NCI-H1436 treated with DMSO at 0.1 percent for 48 hours (cell line): ENCODE results near the gene TPK1.
"Not testable (repeated sequence)": the region's sequence is repeated elsewhere in the genome, so short reads cannot be mapped to it uniquely, and the experiment has no call there.

Experiments
- DNase-seq: peaks from one replicate; lab custom pipeline; 2025; lab: John Stamatoyannopoulos, UW

TPK1 gene

DNA sequence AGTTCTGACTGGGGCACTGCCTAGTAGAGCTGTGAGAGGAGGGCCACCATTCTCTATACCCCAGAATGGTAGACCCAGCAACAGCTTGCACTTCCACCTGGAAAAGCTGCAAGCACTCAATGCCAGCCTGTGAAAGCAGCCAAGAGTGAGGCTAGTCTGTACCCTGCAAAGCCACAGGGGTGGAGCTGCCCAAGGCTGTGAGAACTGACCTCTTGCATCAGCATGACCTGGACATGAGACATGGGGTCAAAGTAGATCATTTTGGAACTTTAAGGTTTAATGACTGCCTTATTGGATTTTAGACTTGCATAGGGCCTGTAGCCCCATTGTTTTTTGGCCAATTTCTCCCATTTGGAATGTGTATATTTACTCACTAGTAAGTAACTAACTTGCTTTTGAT, 206.3 kb downstream of the TPK1 start:
- no peak for DNase-seq

DNA sequence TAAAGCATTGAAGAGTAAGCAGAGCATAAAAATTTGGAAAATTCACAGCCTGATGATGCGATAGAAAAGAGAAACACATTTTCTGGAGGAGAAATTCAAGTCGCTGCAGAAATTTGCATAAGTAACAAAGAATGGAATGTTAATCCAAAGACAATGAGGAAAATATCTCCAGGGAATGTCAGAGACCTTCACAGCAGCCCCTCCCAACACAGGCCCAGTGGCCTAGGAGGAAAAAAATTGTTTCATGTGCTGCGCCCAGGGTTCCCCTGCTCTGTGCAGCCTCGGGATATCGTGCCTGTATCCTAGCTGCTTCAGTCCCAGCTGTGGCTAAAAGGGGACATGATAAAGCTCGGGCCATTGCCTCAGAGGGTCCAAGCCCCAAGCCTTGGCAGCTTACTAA, 206.8 kb downstream of the TPK1 start:
- DNase-seq: no peak

DNA sequence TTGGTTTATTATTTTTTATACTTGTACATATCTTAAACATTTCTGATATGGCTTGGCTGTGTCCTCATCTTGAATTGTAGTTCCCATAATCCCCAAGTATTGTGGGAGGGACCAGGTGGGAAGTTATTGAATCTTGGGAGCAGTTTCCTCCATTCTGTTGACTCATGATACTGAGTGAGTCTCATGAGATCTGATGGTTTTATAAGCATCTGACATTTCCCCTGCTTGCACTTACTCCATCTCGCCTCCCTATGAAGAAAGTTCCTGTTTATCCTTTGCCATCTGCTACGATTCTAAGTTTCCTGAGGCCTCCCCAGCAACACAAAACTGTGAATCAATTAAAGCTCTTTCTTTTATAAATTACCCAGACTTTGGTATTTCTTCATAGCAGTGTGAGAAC, 207.7 kb downstream of the TPK1 start:
- no peak for DNase-seq

- no peak for DNase-seq
Measured at GRCh38 chr7:144622745-144623144, 213.1 kb downstream of the TPK1 start.

GRCh38 chr7:144606261-144606660, 229.6 kb downstream of the TPK1 start:
- no peak for DNase-seq

- no peak for DNase-seq
Measured at GRCh38 chr7:144596953-144597352, 238.9 kb downstream of the TPK1 start.

DNA sequence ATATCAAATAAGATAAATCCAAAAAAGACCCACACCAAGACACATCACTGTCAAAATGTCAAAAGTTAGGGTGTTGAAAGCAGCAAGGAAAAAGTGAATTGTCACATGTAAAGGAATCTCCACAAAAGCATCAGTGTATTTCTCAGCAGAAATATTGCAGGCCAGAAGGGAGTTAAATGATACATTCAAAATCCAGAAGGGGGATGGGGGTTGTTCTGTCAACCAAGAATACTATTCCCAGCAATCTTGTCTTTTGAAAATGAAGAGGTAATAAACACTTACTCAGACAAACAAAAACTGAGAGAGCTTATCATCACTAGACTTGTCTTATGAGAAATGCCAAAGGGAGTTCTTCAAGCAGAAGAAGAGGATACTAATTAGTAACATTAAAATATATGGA, 241.3 kb downstream of the TPK1 start:
- DNase-seq: no peak

DNA sequence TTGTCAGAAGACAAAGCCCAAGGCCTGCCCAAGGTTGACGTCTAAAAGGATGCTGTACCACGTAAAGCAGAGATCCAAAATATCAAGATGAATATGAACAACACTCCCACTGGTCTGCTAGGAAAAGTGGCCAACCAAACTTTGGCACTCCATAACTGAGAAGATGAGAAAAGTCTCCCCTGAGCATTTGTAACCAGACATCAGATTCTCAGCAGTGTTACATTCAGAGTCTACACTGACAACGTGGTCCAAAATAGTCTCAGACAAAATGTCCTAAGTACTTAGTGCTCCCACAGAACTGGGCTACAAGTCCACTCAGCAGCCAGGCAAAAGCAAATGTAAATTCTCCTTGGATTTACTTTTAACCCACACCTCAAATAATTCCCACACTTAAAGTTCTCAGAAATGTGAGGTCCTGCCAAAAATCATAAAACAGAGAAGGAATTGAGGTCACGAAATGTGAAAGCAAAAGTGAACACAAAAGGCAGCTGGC, 247.2 kb downstream of the TPK1 start:
- no peak for DNase-seq

DNA sequence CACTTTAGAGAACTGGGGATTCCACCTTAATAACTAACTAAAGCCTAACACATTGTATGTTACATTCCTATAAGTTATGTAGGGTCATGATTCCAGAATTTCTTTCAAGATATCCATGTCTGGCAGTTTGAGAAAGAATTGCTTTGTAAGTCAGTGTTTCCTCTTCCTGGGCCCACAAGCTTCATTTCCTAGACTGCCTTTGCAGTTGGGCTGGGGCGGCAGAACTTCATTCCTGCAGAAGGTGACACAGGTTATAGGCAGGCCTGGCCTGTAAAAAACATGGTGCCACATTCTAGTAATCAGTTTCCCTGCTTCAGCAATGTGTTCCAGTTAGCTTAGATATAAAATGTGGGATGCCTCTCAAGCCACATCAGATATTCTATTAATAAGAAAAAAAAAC, 248.2 kb downstream of the TPK1 start:
- DNase-seq: no peak

DNA sequence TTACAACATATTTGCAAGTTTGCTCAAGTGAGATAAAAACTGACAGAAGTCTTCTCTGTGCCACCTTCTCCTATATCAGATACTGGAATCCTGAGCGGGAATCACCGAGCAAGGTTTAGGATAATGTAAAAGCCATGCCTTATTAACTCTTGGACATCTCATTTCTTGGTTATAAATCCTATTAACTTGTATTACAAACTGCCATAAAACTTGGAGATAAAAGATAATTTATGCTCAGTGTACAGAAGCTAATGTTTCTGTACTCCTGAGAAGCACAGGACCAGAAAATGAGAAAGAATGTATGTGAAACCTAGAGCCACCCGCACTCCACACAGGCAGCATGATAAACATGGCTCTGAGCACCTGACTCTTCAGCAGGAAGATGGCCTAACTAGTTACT, 251.1 kb downstream of the TPK1 start:
- no peak for DNase-seq

DNA sequence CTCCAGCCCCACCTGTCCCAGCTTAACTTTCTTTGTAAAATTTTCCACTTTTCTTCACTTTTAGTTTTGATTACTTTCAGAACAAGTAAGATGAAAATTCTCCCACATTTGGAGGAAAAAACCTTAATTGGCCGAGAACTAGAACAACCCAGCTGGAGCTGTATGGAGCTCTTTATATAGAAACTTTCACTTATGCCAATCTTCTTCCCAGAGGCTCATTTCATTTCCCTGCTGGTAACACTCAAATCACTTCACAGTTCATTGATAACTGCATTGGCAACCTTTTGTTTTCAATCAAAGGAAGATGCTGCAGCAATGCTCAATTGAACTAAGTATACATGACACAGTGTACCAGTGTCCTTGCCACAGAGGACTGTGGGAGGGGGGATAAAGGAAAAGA, 256.2 kb downstream of the TPK1 start:
- no peak for DNase-seq

GRCh38 chr7:144575456-144575855, 260.4 kb downstream of the TPK1 start:
- DNase-seq: no peak

DNA sequence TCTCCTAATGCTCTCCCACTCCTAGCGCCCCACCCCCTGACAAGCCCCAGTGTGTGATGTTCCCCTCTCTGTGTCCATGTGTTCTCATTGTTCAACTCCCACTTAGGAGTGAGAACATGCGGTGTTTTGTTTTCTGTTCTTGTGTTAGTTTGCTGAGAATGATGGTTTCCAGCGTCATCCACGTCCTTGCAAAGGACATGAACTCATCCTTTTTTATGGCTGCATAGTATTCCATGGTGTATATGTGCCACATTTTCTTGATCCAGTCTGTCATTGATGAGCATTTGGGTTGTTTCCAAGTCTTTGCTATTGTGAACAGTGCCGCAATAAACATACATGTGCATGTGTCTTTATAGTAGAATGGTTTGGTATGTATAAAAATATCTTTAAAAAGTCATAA, 261.1 kb downstream of the TPK1 start:
- not testable (repeated sequence) for DNase-seq

DNA sequence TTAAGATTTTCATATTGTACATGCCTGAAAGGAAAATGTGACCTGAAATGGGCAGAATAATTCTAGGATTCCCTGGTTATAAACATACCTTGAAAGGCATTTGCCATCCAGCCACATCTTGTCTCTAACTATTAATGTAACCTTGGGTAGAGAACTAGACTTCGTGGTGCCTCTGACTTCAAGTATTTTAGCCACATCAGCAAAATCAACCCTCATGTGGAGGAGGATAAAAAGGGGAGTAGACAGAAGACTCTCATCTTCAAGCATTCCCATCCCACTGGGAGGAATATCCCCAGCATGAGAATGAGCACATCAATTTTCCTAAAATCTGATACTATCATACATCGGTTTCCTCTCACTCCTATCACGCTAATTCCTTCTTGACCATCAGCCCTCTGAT, 267.6 kb downstream of the TPK1 start:
- DNase-seq: no peak

DNA sequence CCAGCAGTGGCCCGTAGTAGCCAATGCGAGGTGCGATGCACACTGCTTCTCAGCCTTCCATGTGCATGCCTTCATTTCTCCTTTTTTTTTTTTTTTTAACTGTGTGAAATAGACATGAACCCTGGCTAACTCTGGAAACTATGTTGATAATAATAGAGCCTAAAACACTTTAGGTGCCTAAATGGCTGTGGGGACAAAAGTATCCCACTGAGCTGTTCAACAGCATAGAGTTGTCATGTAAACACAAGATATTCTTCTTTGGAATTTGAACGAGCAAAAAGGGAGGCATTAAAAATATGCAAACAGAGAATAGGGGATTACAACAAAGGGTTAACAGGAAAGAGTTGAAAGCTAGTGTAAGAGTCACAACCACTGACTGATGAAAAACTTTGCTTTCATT, 270.3 kb downstream of the TPK1 start:
- no peak for DNase-seq

DNA sequence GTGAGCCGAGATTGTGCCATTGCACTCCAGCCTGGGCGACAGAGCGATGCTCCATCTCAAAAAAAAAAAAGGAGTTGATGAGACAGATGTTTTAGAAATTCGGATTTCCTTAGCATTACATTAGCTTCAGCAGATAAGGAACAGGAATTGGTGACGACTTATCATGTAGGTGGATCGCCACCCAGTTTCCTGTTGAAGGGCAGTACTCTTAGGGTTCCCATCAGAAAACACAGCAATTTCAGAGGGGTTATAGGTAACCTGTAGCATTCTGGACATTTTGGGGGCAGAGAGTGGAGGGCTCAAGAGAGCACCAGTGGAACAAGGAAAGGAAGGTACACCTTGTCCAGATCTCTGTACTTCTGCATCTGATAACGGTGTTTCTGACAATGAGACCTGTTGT, 286.0 kb downstream of the TPK1 start:
- DNase-seq: no peak

DNA sequence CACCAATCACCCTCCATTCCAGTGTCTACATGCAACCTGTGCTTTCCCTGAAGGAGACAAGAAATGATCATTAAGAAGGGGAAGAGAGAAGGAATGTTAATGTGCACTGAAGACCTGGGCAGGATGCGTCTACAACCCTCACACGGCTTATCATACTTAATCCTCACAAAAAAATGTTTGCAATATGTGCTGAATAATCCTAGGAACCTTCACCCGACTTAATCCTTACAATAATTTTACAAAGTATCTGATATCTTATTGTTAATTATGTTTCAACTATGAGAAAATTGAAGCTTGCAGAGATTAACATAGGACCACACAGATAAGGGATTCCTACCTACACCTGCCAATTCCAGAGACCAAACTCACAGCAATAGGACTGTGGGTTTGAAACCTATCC, 287.3 kb downstream of the TPK1 start:
- no peak for DNase-seq

- DNase-seq: no peak
Measured at GRCh38 chr7:144547888-144548287, 288.0 kb downstream of the TPK1 start.

DNA sequence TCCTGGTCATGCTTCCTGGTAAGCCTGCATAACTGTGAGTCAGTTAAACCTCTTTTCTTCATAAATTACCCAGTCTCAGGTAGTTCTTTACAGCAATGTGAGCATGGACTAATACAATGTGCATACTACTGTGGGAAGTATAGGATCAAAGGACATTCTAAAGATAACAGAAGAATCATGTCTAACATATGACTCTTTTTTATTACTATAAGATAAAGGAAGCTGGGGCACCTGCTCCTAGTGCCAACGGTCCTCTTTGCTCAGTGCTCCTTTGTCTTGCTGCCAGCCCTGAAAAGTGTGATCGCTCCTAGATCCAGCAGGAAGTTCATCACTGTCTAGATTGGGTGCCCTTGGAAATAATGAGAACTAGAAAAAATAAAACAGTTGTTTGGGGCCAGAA, 289.1 kb downstream of the TPK1 start:
- no peak for DNase-seq

GRCh38 chr7:144545330-144545729, 290.5 kb downstream of the TPK1 start:
- DNase-seq: no peak

DNA sequence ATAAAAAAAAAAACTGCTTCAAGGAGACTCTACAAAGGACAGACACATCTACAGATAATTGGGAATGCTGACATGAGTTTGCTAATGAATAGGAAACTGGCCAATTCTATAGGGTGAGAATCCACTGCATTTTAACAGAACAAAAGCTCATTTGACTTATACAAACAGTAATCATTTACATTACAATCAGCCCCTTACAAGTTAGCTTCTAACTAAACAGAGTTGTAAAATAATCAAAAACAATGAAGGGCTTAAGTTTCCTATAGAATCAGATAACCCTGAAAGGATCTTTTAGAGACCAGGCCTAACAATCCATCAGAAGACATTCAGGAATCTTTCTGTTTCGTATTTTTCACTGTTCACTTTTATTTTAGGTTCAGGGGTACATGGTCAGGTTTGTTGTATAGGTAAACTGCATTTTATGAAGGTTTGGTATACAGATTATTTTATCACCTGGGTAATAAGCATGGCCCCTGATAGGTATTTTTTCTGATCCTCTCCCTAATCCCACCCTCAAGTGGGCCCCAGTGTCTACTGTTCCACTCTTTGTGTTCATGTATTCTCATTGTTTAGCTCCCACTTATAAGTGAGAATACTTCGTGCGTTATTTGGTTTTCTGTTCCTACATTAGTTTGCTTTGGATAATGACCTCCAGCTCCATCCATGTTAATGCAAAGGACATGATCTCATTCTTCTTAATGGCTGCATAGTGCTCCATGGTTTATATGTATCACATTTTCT, 301.0 kb downstream of the TPK1 start:
- DNase-seq: no peak

- no peak for DNase-seq
Measured at GRCh38 chr7:144534196-144534595, 301.7 kb downstream of the TPK1 start.

- DNase-seq: no peak
Measured at GRCh38 chr7:144531181-144531580, 304.7 kb downstream of the TPK1 start.

- DNase-seq: no peak
Measured at GRCh38 chr7:144529269-144529926, 306.5 kb downstream of the TPK1 start.
